Measurements from ENCODE around the gene ABLIM3.

The ABLIM3 gene

GRCh38 chr5:149309354-149309753 is 168.1 kb downstream of the ABLIM3 start:
- DNase-seq (ENCODE audit: low spot score): no peak

All from GM03348 (cell line).